Measurements from ENCODE around the gene VPS8. TPM values are rescaled to one million over a fixed set of nuclear protein-coding genes. Genes with fewer than 3 reads are reported as not detected.
"Not testable (repeated sequence)": the region's sequence is repeated elsewhere in the genome, so short reads cannot be mapped to it uniquely, and the experiment has no call there.

VPS8 gene
- total and polyA plus RNA-seq, 9 of the 15 experiments (the other 6 are each of a cell fraction or from before 2014, with no cell fraction given): 7.2 to 41.0 (median 28.3) TPM

DNA sequence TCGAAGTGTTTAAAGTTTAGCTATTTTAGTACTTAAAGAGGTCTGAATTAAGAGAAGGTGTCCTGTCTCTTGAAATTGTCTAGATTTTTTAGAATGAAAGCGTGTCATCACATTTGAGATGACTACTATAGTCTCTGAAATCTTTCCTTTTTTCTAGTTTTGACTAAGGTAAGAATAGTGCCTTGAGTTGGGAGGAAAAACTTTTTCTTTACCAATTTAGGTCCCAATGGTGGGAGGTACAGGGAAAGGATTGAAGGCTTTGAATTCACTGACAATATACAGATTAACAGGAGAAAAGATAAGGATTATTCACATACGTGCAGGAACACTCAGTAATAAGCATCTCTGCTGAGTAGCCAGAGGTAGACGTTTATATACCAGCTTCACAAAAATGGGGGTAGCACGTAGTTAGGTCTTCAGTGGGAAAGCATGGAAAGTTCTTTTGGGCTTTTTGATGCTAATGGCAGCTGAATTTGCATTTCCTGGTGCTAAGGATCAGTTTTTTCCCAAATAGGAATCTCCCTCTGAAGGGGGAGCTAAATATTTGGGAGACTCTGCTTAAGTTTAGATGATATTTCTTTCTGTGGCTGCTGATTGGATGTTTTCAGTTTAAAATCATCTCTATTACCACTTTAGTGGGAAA lies 88.1 kb downstream of the VPS8 start (continued):
- TF ChIP-seq, protein P1, sequence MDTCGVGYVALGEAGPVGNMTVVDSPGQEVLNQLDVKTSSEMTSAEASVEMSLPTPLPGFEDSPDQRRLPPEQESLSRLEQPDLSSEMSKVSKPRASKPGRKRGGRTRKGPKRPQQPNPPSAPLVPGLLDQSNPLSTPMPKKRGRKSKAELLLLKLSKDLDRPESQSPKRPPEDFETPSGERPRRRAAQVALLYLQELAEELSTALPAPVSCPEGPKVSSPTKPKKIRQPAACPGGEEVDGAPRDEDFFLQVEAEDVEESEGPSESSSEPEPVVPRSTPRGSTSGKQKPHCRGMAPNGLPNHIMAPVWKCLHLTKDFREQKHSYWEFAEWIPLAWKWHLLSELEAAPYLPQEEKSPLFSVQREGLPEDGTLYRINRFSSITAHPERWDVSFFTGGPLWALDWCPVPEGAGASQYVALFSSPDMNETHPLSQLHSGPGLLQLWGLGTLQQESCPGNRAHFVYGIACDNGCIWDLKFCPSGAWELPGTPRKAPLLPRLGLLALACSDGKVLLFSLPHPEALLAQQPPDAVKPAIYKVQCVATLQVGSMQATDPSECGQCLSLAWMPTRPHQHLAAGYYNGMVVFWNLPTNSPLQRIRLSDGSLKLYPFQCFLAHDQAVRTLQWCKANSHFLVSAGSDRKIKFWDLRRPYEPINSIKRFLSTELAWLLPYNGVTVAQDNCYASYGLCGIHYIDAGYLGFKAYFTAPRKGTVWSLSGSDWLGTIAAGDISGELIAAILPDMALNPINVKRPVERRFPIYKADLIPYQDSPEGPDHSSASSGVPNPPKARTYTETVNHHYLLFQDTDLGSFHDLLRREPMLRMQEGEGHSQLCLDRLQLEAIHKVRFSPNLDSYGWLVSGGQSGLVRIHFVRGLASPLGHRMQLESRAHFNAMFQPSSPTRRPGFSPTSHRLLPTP (IDR thresholded peaks at IDR 0.05; ENCODE audit: borderline replicate concordance, extremely low read depth, insufficient read length): no peak
- TF ChIP-seq NFIC (IDR thresholded peaks at IDR 0.05) (no peak), ZNF551 (CRISPR knock-in tag; IDR thresholded peaks at IDR 0.05) (no peak), PHB2 (IDR thresholded peaks at IDR 0.05; ENCODE audit: low read depth) (no peak), CXXC5 (CRISPR knock-in tag; IDR thresholded peaks at IDR 0.05) (no peak), BDP1 (IDR thresholded peaks at IDR 0.05; ENCODE audit: insufficient read depth, insufficient read length) (no peak), BRD4 (IDR thresholded peaks at IDR 0.05) (no peak)
- TF ChIP-seq, protein P2, sequence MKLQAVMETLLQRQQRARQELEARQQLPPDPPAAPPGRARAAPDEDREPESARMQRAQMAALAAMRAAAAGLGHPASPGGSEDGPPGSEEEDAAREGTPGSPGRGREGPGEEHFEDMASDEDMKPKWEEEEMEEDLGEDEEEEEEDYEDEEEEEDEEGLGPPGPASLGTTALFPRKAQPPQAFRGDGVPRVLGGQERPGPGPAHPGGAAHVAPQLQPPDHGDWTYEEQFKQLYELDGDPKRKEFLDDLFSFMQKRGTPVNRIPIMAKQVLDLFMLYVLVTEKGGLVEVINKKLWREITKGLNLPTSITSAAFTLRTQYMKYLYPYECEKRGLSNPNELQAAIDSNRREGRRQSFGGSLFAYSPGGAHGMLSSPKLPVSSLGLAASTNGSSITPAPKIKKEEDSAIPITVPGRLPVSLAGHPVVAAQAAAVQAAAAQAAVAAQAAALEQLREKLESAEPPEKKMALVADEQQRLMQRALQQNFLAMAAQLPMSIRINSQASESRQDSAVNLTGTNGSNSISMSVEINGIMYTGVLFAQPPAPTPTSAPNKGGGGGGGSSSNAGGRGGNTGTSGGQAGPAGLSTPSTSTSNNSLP (IDR thresholded peaks at IDR 0.05; ENCODE audit: borderline replicate concordance, low read depth, low read length): no peak
- TF ChIP-seq, protein P3, sequence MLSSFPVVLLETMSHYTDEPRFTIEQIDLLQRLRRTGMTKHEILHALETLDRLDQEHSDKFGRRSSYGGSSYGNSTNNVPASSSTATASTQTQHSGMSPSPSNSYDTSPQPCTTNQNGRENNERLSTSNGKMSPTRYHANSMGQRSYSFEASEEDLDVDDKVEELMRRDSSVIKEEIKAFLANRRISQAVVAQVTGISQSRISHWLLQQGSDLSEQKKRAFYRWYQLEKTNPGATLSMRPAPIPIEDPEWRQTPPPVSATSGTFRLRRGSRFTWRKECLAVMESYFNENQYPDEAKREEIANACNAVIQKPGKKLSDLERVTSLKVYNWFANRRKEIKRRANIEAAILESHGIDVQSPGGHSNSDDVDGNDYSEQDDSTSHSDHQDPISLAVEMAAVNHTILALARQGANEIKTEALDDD (IDR thresholded peaks at IDR 0.05): no peak

DNA sequence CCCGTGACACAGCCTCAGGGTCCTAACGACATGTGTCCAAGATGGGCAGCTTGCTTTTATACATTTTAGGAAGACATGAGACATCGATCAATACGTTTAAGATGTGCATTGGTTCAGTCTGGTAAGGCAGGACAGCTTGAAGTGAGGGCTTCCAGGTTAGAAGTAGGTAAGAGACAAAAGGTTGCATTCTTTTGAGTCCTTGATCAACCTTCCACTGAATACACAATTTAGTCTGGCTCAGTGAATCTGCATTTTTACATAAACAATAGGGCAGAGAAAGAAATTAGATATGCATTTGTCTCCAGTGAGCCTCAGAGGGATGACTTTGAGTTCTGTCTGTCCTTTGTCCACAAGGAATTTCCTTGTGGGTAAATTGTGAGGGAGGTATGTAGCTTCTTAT lies 95.1 kb downstream of the VPS8 start:
- CTCF ChIA-PET (ENCODE audit: low intra/inter-chr PET ratio); H3K4me3 ChIP-seq; H3K4me2 ChIP-seq (ENCODE audit: insufficient read depth, low read length); POLR2A ChIA-PET; BruUV-seq (replicated peaks); H2AFZ ChIP-seq (ENCODE audit: low read depth, low read length); H3K9me1 ChIP-seq (ENCODE audit: control insufficient read depth, insufficient read depth, low read length); H3K9me3 ChIP-seq (replicated peaks; ENCODE audit: control insufficient read depth, insufficient read depth, low read depth, low read length); H3K79me2 ChIP-seq (ENCODE audit: control insufficient read depth, insufficient read depth, low read length); H4K20me1 ChIP-seq (replicated peaks; ENCODE audit: control insufficient read depth, insufficient read depth, low read length); intact Hi-C loops (cut with micrococcal nuclease); H3K27ac ChIP-seq (ENCODE audit: extremely low read depth, low read depth, low read length); H3K36me3 ChIP-seq (ENCODE audit: control insufficient read depth, insufficient read depth, low read length); ATAC-seq; H3K9ac ChIP-seq (ENCODE audit: insufficient read depth in 1 of 2, low read depth in 2 of 2, low read length in 2 of 2); FAIRE-seq; H3K27me3 ChIP-seq (ENCODE audit: control insufficient read depth in 2 of 2, insufficient read depth in 2 of 2, low read length in 2 of 2); DNase-seq (ENCODE audit: extremely low read depth in 1 of 4, low spot score in 3 of 4); in situ Hi-C loops (cut with MboI): not testable (repeated sequence)
- WGBS (ENCODE audit: insufficient coverage, low coverage, missing lambda C conversion rate): 69% methylated on average over 4 of the region's 4 CpGs
- H3K4me1 ChIP-seq (replicated peaks in 1 of 2; ENCODE audit: control insufficient read depth in 2 of 2, insufficient read depth in 2 of 2, low read length in 2 of 2): peaks cover 4 to 11% of the 10 kb centered on the region in 2 experiments; a peak in 3 of 5 replicates

Measured in K562 (cell line).